Measurements from ENCODE around the gene ARHGAP28. TPM values are rescaled to one million over a fixed set of nuclear protein-coding genes. Genes with fewer than 3 reads are reported as not detected.

The ARHGAP28 gene
- total and polyA plus RNA-seq, 3 experiments from 2014 or later: not detected

DNA sequence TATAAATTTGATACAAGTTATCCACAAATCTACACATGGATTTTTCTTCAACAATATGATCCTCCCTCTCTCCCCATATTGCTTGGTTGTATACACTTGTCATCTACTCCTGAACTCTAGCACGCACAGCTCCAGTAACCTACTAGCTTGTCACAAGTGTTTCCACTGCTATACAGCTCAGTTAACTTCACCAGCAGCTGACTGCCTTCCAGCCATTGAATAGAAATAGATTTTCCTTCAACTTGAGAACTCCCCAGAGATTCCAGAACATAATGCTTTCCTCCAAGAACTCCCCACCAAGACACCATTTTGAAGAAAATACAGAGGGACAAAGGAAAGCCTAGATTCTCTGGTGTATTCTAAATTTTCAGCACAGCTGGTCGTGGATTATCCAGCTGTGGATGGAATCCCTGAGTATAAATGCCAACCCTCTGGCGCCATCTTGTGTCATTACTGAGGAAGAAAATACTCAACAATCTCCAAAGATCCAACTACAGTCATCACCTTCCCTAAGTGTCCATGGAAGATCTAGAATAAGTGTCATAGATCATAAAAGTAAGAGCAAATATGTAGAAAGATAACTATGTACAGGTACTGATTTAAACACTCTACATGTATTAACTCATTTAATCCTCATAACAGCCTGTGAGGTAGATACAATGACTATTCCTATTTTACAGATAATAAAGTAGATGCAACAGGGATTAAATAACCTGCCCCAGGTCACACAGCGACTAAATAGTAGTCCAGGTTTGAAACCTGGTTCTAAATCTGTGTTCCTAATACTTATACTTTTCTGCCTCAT lies 156.7 kb downstream of the ARHGAP28 start:
- Mint-ChIP-seq H3K4me1 (no peaks in the 10 kb centered on the region), H3K27me3 (no peaks in the 10 kb centered on the region), H3K4me3 (no peak overlapping the region), H3K9me3 (peaks cover 0 to 11% (median 5%) of the 10 kb centered on the region in 5 donors), H3K36me3 (no peaks in the 10 kb centered on the region), H3K27ac (no peak overlapping the region)
- Histone ChIP-seq H3K27me3 (ENCODE audit: insufficient read depth, low read length, poor library complexity, severe bottlenecking) (no peaks in the 10 kb centered on the region), H3K4me3 (ENCODE audit: low read length) (no peak overlapping the region), H3K27ac (ENCODE audit: low read depth, low read length) (no peak overlapping the region), H3K9me3 (ENCODE audit: low read length) (no peaks in the 10 kb centered on the region), H3K36me3 (ENCODE audit: insufficient read depth, low read length) (no peaks in the 10 kb centered on the region), H3K4me1 (ENCODE audit: insufficient read depth, low read length) (no peaks in the 10 kb centered on the region)
- DNase-seq: no peak
- POLR2A ChIA-PET: no interaction called here
- CTCF ChIA-PET: no interaction called here

DNA sequence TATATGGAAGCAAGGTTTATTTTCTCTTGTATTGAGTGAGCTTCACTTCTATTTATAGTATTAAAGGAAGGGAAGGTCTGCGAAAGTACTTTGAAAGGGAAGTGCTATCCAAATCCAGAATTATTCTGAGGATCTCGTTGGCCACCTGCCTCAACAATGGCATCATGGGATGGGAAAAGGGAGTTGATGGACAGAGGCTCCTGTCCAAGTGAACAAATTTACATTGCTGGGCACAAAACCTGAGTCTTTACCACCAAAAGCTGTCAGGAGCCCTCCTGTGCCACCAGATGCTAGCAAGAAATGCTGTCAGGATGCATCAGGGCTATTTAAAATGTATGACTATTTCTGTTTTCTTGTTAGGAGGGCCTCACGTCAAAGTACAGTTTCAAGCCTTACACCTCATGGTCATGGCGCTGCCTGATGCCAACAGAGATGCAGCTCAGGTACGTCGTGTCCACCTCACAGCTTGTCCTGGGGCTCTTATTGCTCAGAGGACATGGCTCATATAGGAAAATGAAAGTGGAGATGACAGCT lies 157.3 kb downstream of the ARHGAP28 start:
- CTCF ChIA-PET: no interaction called here
- DNase-seq: no peak
- Mint-ChIP-seq H3K36me3 (no peaks in the 10 kb centered on the region), H3K27me3 (no peaks in the 10 kb centered on the region), H3K4me3 (no peak overlapping the region), H3K27ac (no peak overlapping the region), H3K4me1 (no peaks in the 10 kb centered on the region), H3K9me3 (peaks cover 0 to 11% (median 5%) of the 10 kb centered on the region in 5 donors)
- Histone ChIP-seq H3K36me3 (ENCODE audit: insufficient read depth, low read length) (no peaks in the 10 kb centered on the region), H3K27me3 (ENCODE audit: insufficient read depth, low read length, poor library complexity, severe bottlenecking) (no peaks in the 10 kb centered on the region), H3K4me1 (ENCODE audit: insufficient read depth, low read length) (no peaks in the 10 kb centered on the region), H3K4me3 (ENCODE audit: low read length) (no peak overlapping the region), H3K27ac (ENCODE audit: low read depth, low read length) (no peak overlapping the region), H3K9me3 (ENCODE audit: low read length) (no peaks in the 10 kb centered on the region)
- POLR2A ChIA-PET: no interaction called here

DNA sequence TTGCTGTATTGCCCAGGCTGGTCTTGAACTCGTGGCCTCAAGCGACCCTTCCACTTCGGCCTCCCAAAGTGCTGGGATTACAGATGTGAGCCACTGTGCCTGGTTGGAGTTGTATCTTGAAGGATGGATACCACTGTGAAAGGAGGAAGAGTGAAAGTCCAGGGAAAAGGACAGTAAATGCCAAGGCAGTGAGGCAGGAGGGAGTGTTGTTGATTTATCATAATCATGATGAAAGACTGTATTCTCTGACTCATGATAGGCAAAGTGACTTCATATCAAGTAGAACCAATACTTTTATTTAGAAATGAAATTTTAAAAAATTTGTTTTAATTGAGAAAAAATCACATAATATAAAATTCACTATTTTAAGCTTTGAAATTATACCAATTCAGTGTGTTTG lies 162.3 kb downstream of the ARHGAP28 start:
- Histone ChIP-seq H3K4me3 (ENCODE audit: low read length) (no peak overlapping the region), H3K36me3 (ENCODE audit: insufficient read depth, low read length) (no peaks in the 10 kb centered on the region), H3K9me3 (ENCODE audit: low read length) (no peaks in the 10 kb centered on the region), H3K27me3 (ENCODE audit: insufficient read depth, low read length, poor library complexity, severe bottlenecking) (no peaks in the 10 kb centered on the region), H3K4me1 (ENCODE audit: insufficient read depth, low read length) (no peaks in the 10 kb centered on the region), H3K27ac (ENCODE audit: low read depth, low read length) (no peak overlapping the region)
- DNase-seq: no peak
- Mint-ChIP-seq H3K27me3 (no peaks in the 10 kb centered on the region), H3K27ac (no peak overlapping the region), H3K9me3 (peaks cover 0 to 10% (median 6%) of the 10 kb centered on the region in 5 donors), H3K36me3 (no peaks in the 10 kb centered on the region), H3K4me3 (no peak overlapping the region), H3K4me1 (no peaks in the 10 kb centered on the region)
- POLR2A ChIA-PET: no interaction called here
- CTCF ChIA-PET: no interaction called here

DNA sequence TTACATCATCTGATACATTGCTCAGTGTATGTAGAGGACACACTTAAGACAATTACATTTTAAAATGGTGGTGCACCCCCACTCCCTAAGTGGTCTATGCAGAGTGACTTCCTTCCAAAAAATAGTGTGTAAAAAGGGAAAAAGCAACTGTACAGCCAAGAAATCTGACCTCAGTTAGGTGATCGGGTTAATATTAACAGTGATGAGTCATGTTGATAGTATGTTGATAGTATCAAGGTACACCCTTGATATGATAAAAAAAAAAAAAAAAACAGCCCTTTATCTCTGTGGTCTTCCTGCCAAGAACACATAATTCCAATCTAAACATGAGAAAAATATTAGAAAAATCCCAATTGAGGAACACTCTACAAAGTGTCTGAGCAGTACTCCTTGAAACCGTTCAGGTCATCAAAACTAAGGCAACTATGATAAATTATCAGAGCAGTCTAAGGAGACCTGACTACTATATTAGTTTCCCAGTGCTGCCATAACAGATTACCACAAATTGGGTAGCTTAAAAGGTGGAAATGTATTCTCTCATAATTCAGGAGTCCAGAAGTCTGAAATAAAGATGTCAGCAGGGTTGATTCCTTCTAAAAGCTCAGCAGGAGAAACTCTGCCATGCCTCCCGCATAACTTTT lies 171.9 kb downstream of the ARHGAP28 start:
- no peaks in the 10 kb centered on the region for H3K27me3 Mint-ChIP-seq
- H3K9me3 Mint-ChIP-seq: peaks cover 7 to 31% (median 18%) of the 10 kb centered on the region in 5 donors
- H3K27ac Mint-ChIP-seq: no peak overlapping the region
- H3K9me3 ChIP-seq (ENCODE audit: low read length): no peaks in the 10 kb centered on the region
- DNase-seq: no peak
- no peaks in the 10 kb centered on the region for H3K4me1 Mint-ChIP-seq
- no peaks in the 10 kb centered on the region for H3K36me3 ChIP-seq (ENCODE audit: insufficient read depth, low read length)
- H3K4me1 ChIP-seq (ENCODE audit: insufficient read depth, low read length): no peaks in the 10 kb centered on the region
- no peak overlapping the region for H3K4me3 Mint-ChIP-seq
- no peaks in the 10 kb centered on the region for H3K27me3 ChIP-seq (ENCODE audit: insufficient read depth, low read length, poor library complexity, severe bottlenecking)
- ChIA-PET CTCF (no interaction called here), POLR2A (no interaction called here)
- no peak overlapping the region for H3K4me3 ChIP-seq (ENCODE audit: low read length)
- H3K36me3 Mint-ChIP-seq: peaks cover 0 to 1% (median 0%) of the 10 kb centered on the region in 3 donors
- H3K27ac ChIP-seq (ENCODE audit: low read depth, low read length): no peak overlapping the region

DNA sequence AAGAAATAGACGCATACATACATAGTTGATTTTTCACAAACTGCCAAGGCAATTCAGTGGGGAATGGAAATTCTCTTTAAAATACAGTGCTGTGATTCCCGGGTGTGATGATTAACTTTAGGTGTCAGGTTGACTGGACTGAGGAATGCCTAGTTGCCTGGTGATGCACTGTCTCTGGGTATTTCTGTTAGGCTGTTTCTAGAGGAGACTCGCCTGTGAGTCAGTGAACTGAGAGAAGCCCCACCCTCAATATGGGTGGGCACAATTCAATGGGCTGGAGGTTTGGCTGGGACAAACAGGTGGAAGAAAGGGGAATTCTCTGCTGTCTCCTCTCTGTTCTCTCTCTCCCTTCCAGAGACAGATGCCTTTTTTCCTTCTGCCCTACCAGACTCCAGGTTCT lies 187.6 kb downstream of the ARHGAP28 start:
- H3K4me1 Mint-ChIP-seq: no peaks in the 10 kb centered on the region
- no peak overlapping the region for H3K27ac Mint-ChIP-seq

DNA sequence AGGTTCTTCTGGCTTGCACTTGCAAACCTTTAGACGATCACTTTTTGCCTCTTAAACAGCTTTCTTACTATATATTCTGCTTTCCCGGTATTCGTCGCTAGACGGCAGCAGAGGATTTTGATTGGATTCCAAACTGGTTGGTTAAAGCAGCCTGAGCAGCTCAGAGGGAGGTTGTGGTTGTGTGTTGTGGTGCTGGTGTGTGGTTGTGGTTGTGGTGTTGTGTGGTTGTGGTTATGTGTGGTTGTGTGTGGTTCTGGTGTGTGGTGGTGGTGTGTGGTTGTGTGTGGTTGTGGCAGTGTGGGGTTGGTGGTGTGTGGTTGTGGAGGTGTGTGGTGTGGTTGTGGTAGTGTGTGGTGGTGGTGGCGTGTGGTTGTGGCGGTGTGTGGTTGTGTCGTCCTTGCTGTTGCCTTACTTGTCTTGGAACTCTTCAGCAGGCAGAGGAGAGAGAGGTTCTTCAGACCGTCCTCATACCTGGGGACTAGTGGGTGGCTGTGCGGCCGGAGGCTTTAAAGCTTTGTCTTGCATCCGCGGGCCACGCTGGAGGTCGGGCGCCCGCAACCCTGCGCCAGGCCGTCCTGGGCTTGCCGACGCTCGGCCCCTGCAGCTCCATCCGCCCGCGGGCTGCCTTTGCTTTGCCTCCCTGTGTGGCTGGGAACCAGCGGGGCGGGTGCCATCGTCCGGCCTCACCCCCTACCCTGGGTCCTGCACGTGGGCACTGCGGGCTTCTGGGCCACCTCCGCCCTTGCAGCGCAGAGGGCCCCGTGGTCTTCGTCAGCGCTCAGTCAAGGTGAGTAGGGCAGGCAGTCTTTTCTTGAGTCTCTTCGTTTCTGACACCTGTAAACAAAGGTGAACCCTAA lies 190.8 kb downstream of the ARHGAP28 start:
- no peaks in the 10 kb centered on the region for H3K4me1 Mint-ChIP-seq
- no peaks in the 10 kb centered on the region for H3K27me3 ChIP-seq (ENCODE audit: insufficient read depth, low read length, poor library complexity, severe bottlenecking)
- no peak overlapping the region for H3K4me3 ChIP-seq (ENCODE audit: low read length)
- no peaks in the 10 kb centered on the region for H3K9me3 ChIP-seq (ENCODE audit: low read length)
- H3K4me1 ChIP-seq (ENCODE audit: insufficient read depth, low read length): no peaks in the 10 kb centered on the region
- no peaks in the 10 kb centered on the region for H3K36me3 ChIP-seq (ENCODE audit: insufficient read depth, low read length)
- POLR2A ChIA-PET: no interaction called here
- no peak for DNase-seq
- peak overlapping the region in 1 of 7 donors; percentile 2 for H3K4me3 Mint-ChIP-seq
- CTCF ChIA-PET: no interaction called here
- no peak overlapping the region for H3K27ac ChIP-seq (ENCODE audit: low read depth, low read length)
- H3K27ac Mint-ChIP-seq: no peak overlapping the region
- no peaks in the 10 kb centered on the region for H3K36me3 Mint-ChIP-seq
- H3K9me3 Mint-ChIP-seq: peaks cover 0 to 31% (median 8%) of the 10 kb centered on the region in 5 donors
- H3K27me3 Mint-ChIP-seq: peaks cover 0 to 1% of the 10 kb centered on the region in 2 donors

More for the DNA sequence above, 187.6 kb downstream of the ARHGAP28 start:
- ChIA-PET CTCF (no interaction called here), POLR2A (no interaction called here)
- H3K27me3 Mint-ChIP-seq: peaks cover 0 to 1% of the 10 kb centered on the region in 2 donors
- no peaks in the 10 kb centered on the region for H3K36me3 Mint-ChIP-seq
- H3K27ac ChIP-seq (ENCODE audit: low read depth, low read length): no peak overlapping the region
- H3K4me3 Mint-ChIP-seq: no peak overlapping the region
- peaks cover 0 to 24% (median 10%) of the 10 kb centered on the region in 5 donors for H3K9me3 Mint-ChIP-seq
- no peak overlapping the region for H3K4me3 ChIP-seq (ENCODE audit: low read length)
- H3K36me3 ChIP-seq (ENCODE audit: insufficient read depth, low read length): no peaks in the 10 kb centered on the region
- H3K9me3 ChIP-seq (ENCODE audit: low read length): no peaks in the 10 kb centered on the region
- DNase-seq: no peak
- H3K4me1 ChIP-seq (ENCODE audit: insufficient read depth, low read length): no peaks in the 10 kb centered on the region
- no peaks in the 10 kb centered on the region for H3K27me3 ChIP-seq (ENCODE audit: insufficient read depth, low read length, poor library complexity, severe bottlenecking)

DNA sequence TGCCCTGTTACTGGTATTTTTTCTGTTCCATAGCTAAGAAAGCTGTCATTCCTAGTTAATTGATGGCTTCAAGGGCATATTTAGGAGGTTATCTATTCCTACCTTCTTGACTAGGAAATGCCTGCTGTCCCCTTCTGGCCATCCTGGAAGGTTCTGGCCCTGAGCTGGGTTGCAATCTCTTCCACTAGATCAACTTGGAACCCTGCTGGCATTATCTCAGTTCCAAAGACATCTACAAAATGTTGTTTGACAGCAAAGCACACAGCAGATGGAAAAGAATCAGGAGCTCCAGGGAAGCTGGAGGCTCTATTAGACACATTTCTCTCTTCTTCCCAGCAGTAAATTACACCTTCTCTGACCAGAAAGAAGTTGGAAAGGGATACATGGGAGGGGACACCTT lies 192.1 kb downstream of the ARHGAP28 start:
- ChIA-PET CTCF (no interaction called here), POLR2A (no interaction called here)
- Mint-ChIP-seq H3K4me3 (no peak overlapping the region), H3K4me1 (no peaks in the 10 kb centered on the region), H3K9me3 (peaks cover 0 to 31% (median 8%) of the 10 kb centered on the region in 5 donors), H3K27ac (no peak overlapping the region), H3K27me3 (peaks cover 0 to 1% of the 10 kb centered on the region in 2 donors), H3K36me3 (no peaks in the 10 kb centered on the region)
- Histone ChIP-seq H3K36me3 (ENCODE audit: insufficient read depth, low read length) (no peaks in the 10 kb centered on the region), H3K4me3 (ENCODE audit: low read length) (no peak overlapping the region), H3K27me3 (ENCODE audit: insufficient read depth, low read length, poor library complexity, severe bottlenecking) (no peaks in the 10 kb centered on the region), H3K9me3 (ENCODE audit: low read length) (no peaks in the 10 kb centered on the region), H3K4me1 (ENCODE audit: insufficient read depth, low read length) (no peaks in the 10 kb centered on the region), H3K27ac (ENCODE audit: low read depth, low read length) (no peak overlapping the region)
- no peak for DNase-seq

DNA sequence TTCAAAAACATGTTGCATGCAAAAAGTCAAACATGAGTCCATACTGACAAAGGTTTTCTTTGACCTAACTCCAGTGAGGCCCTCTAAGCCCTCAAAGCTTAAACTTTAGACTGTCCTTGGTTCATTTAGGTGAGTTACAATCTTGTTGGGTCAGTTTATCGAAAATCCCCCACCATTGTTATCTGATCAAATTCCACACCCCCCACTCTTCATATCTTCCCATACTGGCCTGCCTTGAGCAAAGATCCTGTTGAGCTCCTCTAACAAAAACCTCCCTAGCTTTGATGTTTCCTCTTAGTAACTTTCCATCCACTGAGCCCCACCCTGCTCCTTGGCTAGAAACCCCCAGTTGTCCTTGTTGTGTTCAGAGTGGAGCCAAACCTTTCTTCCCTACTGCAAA lies 193.7 kb downstream of the ARHGAP28 start:
- Mint-ChIP-seq H3K36me3 (peaks cover 0 to 2% (median 0%) of the 10 kb centered on the region in 3 donors), H3K27ac (no peak overlapping the region), H3K4me3 (no peak overlapping the region), H3K9me3 (peaks cover 0 to 33% (median 6%) of the 10 kb centered on the region in 5 donors), H3K27me3 (peaks cover 0 to 1% of the 10 kb centered on the region in 2 donors), H3K4me1 (no peaks in the 10 kb centered on the region)
- H3K27me3 ChIP-seq (ENCODE audit: insufficient read depth, low read length, poor library complexity, severe bottlenecking): no peaks in the 10 kb centered on the region
- H3K4me3 ChIP-seq (ENCODE audit: low read length): no peak overlapping the region
- DNase-seq: no peak
- CTCF ChIA-PET: no interaction called here
- POLR2A ChIA-PET: no interaction called here
- H3K36me3 ChIP-seq (ENCODE audit: insufficient read depth, low read length): no peaks in the 10 kb centered on the region
- H3K9me3 ChIP-seq (ENCODE audit: low read length): no peaks in the 10 kb centered on the region
- H3K27ac ChIP-seq (ENCODE audit: low read depth, low read length): no peak overlapping the region
- no peaks in the 10 kb centered on the region for H3K4me1 ChIP-seq (ENCODE audit: insufficient read depth, low read length)
